Activated CD8-positive, alpha-beta T cell treated with anti-CD3 and anti-CD28 coated beads for 36 hours (primary cell): ENCODE data around the gene LDAF1. TPM values are rescaled to one million over a fixed set of nuclear protein-coding genes. Genes with fewer than 3 reads are reported as not detected.

ENCODE experiments used
- ATAC-seq: fragments of 200-7000 bp; cut with Tn5 transposase; one replicate; pipeline ENCODE4 v1.10.0; 2021; ENCODE audit warnings: mild to moderate bottlenecking, moderate library complexity
- CTCF ChIA-PET: fragments of 350-600 bp; sonication (Branson Sonifier 250); formaldehyde crosslinking; loops from one replicate; lab custom pipeline; 2021; ENCODE audit warnings: antibody characterized with exemption; lab: Charles Lee
- POLR2A ChIA-PET: fragments of 350-600 bp; sonication (Branson Sonifier 250); formaldehyde crosslinking; loops from one replicate; lab custom pipeline; 2021; ENCODE audit warnings: antibody characterized with exemption; lab: Charles Lee
- DNase-seq: peaks from one replicate; pipeline ENCODE4 v3.0.0-alpha.2; 2020
- H3K27ac Mint-ChIP-seq: one replicate; pipeline ENCODE4 v1.8.0; 2021; ENCODE audit warnings: mild to moderate bottlenecking, mixed read lengths
- H3K27me3 Mint-ChIP-seq: one replicate; pipeline ENCODE4 v1.8.0; 2021; ENCODE audit warnings: mixed read lengths
- H3K36me3 Mint-ChIP-seq: one replicate; pipeline ENCODE4 v1.8.0; 2021; ENCODE audit warnings: low read depth, mixed read lengths
- H3K4me1 Mint-ChIP-seq: one replicate; pipeline ENCODE4 v1.8.0; 2021; ENCODE audit warnings: low read depth, mixed read lengths
- H3K4me3 Mint-ChIP-seq: one replicate; pipeline ENCODE4 v1.8.0; 2021; ENCODE audit warnings: mild to moderate bottlenecking, moderate library complexity, mixed read lengths
- H3K9me3 Mint-ChIP-seq: one replicate; pipeline ENCODE4 v1.8.0; 2021; ENCODE audit warnings: mixed read lengths
- CTCF ChIP-seq: fragments of 200-600 bp; IDR thresholded peaks from one replicate; pipeline ENCODE4 v1.8.0; 2022; ENCODE audit warnings: antibody characterized with exemption, mild to moderate bottlenecking
- intact Hi-C: fragments of 100-400 bp; cut with micrococcal nuclease; formaldehyde crosslinking; loops from one replicate; pipeline ENCODE4 v1.10.0; 2022
- total RNA-seq, 2 experiments: library from RNA; stranded (reverse); gene quantifications; one replicate each; pipeline ENCODE4 v1.2.3, GENCODE V29; 2021

The LDAF1 gene
- total RNA-seq, 2 experiments from 2014 or later, result 10.3 to 12.6 TPM

DNA sequence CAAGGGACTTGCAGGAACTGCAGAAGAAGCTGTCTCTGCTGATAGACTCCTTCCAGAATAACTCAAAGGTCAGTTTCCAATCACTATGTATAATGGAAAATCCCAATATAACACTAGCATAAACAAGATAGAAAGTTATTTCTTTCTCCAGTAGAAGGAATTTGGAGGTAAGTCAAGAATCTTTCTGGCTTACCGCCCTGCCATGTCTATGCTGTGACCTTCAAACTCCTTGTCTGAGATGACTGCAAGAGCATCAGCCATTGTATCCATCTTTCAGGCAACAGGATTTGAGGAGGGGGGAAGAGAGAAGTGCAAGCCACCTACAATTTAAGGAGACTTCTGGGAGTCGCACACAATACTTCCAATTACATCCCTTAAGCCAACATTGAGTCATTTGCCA lies 2.7 kb downstream of the LDAF1 start:
- DNase-seq, result no peak
- H3K27me3 Mint-ChIP-seq, result no peaks in the 10 kb centered on the region
- peaks cover 6% of the 10 kb centered on the region for H3K36me3 Mint-ChIP-seq
- intact Hi-C loops, result no loop called here
- POLR2A ChIA-PET, result no interaction called here
- H3K27ac Mint-ChIP-seq, result no peak overlapping the region
- CTCF ChIA-PET, result no interaction called here
- no peak for ATAC-seq
- TF ChIP-seq CTCF, result no peak
- H3K4me3 Mint-ChIP-seq, result no peak overlapping the region
- no peaks in the 10 kb centered on the region for H3K9me3 Mint-ChIP-seq
- H3K4me1 Mint-ChIP-seq, result peaks cover 19% of the 10 kb centered on the region

- intact Hi-C loops, result no loop called here
- Mint-ChIP-seq H3K4me3 (no peak overlapping the region), H3K27ac (no peak overlapping the region), H3K4me1 (peaks cover 17% of the 10 kb centered on the region), H3K36me3 (peaks cover 9% of the 10 kb centered on the region), H3K27me3 (no peaks in the 10 kb centered on the region), H3K9me3 (no peaks in the 10 kb centered on the region)
- ATAC-seq (no peak), DNase-seq (no peak)
- TF ChIP-seq CTCF, result no peak
- ChIA-PET POLR2A (interaction anchor here (0.6 kb wide), 1 partner anchor 1190 kb away, joined by 3 read pairs; no protein-coding TSS in a partner anchor), CTCF (interaction anchor here (1.0 kb wide), 1 partner anchor 26 kb away, joined by 3 read pairs; no protein-coding TSS in a partner anchor)
Measured at GRCh38 chr16:21162661-21163151, 4.2 kb downstream of the LDAF1 start.

DNA sequence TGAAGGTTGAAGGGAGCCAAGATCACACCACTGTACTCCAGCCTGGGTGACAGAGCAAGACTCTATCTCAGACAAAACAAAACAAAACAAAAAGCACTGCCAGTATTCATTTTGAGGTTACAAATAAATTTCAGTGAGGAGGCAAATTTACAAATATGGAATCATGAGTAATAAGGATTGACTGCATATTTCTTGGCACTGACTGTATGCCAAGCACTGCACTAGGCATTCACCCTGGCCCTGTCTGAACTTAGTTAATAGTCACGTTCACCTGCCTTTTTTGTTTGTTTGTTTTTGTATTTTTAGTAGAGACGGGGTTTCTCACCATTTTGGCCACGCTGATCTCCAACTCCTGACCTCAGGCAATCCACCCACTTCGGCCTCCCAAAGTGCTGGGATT lies 5.1 kb downstream of the LDAF1 start:
- Mint-ChIP-seq H3K9me3 (no peaks in the 10 kb centered on the region), H3K4me3 (no peak overlapping the region), H3K36me3 (peaks cover 9% of the 10 kb centered on the region), H3K27ac (no peak overlapping the region), H3K4me1 (peaks cover 10% of the 10 kb centered on the region), H3K27me3 (no peaks in the 10 kb centered on the region)
- POLR2A ChIA-PET, result interaction anchor here (0.6 kb wide), 1 partner anchor 1189 kb away, joined by 3 read pairs; no protein-coding TSS in a partner anchor
- no peak for TF ChIP-seq CTCF
- intact Hi-C loops, result no loop called here
- ATAC-seq, result no peak
- CTCF ChIA-PET, result no interaction called here
- no peak for DNase-seq

- intact Hi-C loops, result no loop called here
- no peak overlapping the region for H3K27ac Mint-ChIP-seq
- ChIA-PET POLR2A (no interaction called here), CTCF (no interaction called here)
- H3K4me1 Mint-ChIP-seq, result peaks cover 4% of the 10 kb centered on the region
- no peak overlapping the region for H3K4me3 Mint-ChIP-seq
- DNase-seq (no peak), ATAC-seq (no peak)
- TF ChIP-seq CTCF, result no peak
- H3K9me3 Mint-ChIP-seq, result no peaks in the 10 kb centered on the region
- H3K27me3 Mint-ChIP-seq, result no peaks in the 10 kb centered on the region
- H3K36me3 Mint-ChIP-seq, result peaks cover 9% of the 10 kb centered on the region
Measured at GRCh38 chr16:21164521-21165168, 6.2 kb downstream of the LDAF1 start.

DNA sequence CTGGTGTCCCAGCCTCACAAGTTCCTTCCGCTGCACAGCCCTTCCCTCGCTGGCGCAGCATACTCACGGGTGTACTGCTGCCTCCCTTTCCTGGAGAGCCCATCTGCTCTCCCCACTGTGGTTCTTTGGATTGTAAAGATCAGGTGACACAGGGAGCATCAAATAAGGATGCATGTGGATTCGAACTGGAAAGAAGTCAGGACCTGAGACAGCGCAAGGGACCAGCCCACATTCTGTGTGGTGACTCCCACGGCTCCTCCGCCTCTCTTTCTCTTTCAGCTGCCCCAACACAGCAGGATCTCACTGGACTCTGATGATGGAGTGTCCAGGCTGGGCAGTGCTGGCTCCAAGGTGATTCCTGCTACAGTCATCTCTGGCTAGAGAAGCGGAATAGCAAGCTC lies 8.1 kb downstream of the LDAF1 start:
- no peak overlapping the region for H3K27ac Mint-ChIP-seq
- no peaks in the 10 kb centered on the region for H3K4me1 Mint-ChIP-seq
- peaks cover 14% of the 10 kb centered on the region for H3K36me3 Mint-ChIP-seq
- ChIA-PET CTCF (interaction anchor here (1.5 to 1.9 kb wide), 2 partner anchors 10 to 22 kb away, joined by 3 to 6 read pairs; no protein-coding TSS in a partner anchor), POLR2A (interaction anchor here (0.7 to 1.0 kb wide), 2 partner anchors 10 to 134 kb away, joined by 3 to 4 read pairs; no protein-coding TSS in a partner anchor)
- no peaks in the 10 kb centered on the region for H3K9me3 Mint-ChIP-seq
- H3K27me3 Mint-ChIP-seq, result no peaks in the 10 kb centered on the region
- no peak for TF ChIP-seq CTCF
- intact Hi-C loops, result no loop called here
- ATAC-seq (no peak), DNase-seq (no peak)
- H3K4me3 Mint-ChIP-seq, result no peak overlapping the region
